Right renal pelvis (tissue), 4 donors: ENCODE results near the gene CLDN5. TPM values are rescaled to one million over a fixed set of nuclear protein-coding genes. Genes with fewer than 3 reads are reported as not detected.

Source experiments
- DNase-seq, 4 donors: peaks; one replicate each; pipeline ENCODE4 v3.0.0-alpha.2; 2013; ENCODE audit warnings: low read depth in 4 of 4, low spot score in 3 of 4, missing footprints in 1 of 4
- polyA plus RNA-seq, 4 donors: library from polyadenylated mRNA; unstranded; fragments of 120-200 nt; gene quantifications; one replicate each; pipeline ENCODE4 v1.2.1, GENCODE V29; 2013; ENCODE audit not compliant: insufficient read length in 4 of 4

Gene CLDN5
- polyA plus RNA-seq, 4 donors = 24.1 to 51.9 (median 26.2) TPM

GRCh38 chr22:19488884-19489843 lies 35.0 kb downstream of the CLDN5 start:
- no peak for DNase-seq

- no peak for DNase-seq
These were observed 35.9 kb downstream of the CLDN5 start for GRCh38 chr22:19488285-19488684.

DNA sequence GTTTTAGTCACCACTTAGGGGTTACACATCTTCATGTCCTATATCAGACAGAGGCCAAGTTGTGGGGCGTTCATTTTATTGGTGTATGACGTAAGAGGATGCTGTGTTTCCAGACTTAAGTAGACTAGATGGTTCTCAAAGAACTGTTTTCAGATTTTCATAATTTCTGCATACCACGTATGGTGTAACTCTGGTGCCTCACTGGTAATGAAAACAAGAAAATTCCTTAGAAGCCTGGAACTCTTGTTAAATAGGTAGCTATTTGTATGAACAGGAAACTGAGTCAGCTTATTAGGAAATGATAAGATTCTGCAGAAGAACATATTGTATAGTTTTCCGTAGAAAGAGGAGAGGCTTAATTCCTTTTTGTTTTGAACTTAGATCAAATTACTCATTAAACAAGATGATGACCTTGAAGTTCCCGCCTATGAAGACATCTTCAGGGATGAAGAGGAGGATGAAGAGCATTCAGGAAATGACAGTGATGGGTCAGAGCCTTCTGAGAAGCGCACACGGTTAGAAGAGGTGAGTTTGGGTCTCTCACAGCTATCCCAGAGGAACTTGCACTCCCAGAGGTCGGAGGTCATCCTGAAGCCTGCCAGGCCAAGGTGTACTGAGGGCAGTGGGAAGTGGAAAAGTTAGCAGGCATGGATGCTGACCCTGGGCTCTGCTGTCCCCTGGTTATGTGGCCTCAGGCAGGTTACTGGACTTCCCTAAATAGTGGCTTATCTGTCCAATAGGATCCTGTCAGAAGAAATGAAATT lies 40.5 kb downstream of the CLDN5 start:
- DNase-seq = no peak

- no peak for DNase-seq
These were observed 41.9 kb downstream of the CLDN5 start for GRCh38 chr22:19482297-19482696.

DNA sequence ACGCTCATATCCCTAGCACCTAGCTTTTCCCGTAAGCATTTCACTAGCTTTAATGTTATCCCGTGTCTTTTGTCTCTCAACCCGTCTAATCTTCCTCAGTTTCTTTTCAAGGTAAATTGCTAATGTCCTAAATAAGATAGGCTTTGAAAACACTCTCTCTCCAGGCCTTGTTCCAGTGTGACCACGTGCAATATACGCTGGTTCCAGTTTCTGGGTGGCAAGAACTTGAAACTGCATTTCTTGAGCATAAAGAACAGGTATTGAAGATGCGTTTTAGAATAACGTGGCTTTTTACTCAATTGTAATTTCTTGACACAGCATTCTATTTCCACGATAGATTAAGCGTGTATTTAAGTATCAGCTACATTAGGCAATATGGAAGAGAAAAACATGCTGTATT lies 43.4 kb downstream of the CLDN5 start:
- no peak for DNase-seq

- DNase-seq = no peak
These were observed 44.0 kb downstream of the CLDN5 start for GRCh38 chr22:19480173-19480568.

DNA sequence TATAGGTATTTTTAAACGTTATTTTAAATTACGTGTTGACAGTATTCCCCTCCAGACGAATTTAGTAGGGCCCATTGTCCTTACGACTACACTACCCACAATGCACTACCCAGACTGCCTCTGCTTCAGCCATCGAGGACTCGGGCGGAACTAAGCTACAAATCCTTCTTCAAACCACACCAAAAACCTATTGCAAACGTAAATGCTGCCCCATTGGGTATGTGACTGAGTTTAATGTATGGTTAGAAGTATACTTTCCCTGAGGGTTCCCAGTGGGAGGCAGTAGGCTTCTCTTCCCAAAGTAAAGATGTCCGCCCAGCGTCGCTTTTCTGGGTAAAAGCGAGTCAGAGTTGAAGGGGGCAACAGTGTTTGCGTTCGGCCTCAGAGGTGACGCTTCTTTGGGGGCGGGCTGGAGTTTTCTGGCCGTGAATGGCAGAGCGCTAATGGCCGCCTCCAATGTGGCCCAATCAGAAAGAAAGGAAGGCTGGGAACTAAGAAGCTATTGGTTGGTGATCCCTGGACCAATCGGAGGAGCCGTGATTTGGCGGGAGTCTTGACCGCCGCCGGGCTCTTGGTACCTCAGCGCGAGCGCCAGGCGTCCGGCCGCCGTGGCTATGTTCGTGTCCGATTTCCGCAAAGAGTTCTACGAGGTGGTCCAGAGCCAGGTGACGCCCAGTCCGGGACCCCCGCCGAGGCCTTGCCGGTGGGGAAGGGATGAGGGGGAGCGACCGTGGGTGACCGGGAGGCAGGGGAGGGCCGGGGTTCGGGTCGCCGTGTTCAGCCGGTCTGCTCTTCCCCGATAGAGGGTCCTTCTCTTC lies 44.6 kb downstream of the CLDN5 start, which contains the start of gene CDC45:
Gene CDC45 (plus strand): TSS at position 566 of the 818 bp plus-strand sequence. CDS start 49 bp downstream, at position 615.
- peak; percentile 96 to 98 (median 98) for DNase-seq

DNA sequence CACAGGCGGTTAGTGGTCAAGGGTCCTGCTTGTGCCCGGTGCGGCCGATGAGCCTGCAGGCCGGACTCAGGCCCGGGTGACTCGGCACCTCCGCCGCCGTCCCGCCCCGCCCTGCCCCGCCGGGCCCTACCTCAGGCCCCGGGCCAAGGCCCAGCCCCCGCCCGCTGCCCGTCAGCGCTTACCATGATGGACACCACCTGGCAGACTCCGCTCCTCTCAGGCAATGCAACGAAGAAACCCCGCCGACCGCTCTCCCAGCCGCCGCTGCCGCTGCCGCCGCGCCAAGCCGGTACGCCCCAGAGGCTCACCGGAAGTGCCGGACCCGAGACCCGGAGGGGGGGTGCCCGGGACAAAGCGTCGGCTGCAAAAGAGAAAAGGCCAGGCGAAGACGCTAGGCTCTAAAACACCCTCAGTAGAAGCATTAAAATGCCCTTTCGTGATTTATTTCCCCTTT lies 45.3 kb downstream of the CLDN5 start, which contains the start of gene UFD1:
Gene UFD1 (minus strand): TSS at position 293 of the 454 bp plus-strand sequence. CDS start 108 bp downstream, at position 185.
- peak in 1 of 4 donors; percentile 63 for DNase-seq

- no peak for DNase-seq
These were observed 45.9 kb downstream of the CLDN5 start for GRCh38 chr22:19478045-19478900.

GRCh38 chr22:19477321-19478044 lies 46.7 kb downstream of the CLDN5 start:
- DNase-seq = no peak

GRCh38 chr22:19476023-19476422 lies 48.2 kb downstream of the CLDN5 start:
- no peak for DNase-seq

GRCh38 chr22:19473578-19473977 lies 50.6 kb downstream of the CLDN5 start:
- DNase-seq = no peak

Other genes with a start within 250 kb of the CLDN5 start
- 1 to 10 TPM; 3.3 to 5.9 (median 4.8) TPM for gene CLTCL1, start 232.7 kb downstream of the CLDN5 start, polyA plus RNA-seq
- gene HIRA, start 92.7 kb downstream of the CLDN5 start, polyA plus RNA-seq = 10 to 100 TPM; 33.5 to 37.0 (median 35.3) TPM
- gene MRPL40, start 91.9 kb downstream of the CLDN5 start, polyA plus RNA-seq = 10 to 100 TPM; 43.8 to 47.2 (median 46.2) TPM
- 10 to 100 TPM; 42.9 to 47.0 (median 44.3) TPM for gene C22orf39, start 76.7 kb downstream of the CLDN5 start, polyA plus RNA-seq
- 10 to 100 TPM; 65.1 to 69.1 (median 67.0) TPM for gene UFD1, start 45.2 kb downstream of the CLDN5 start, polyA plus RNA-seq
- gene CDC45, start 44.5 kb downstream of the CLDN5 start, polyA plus RNA-seq = 10 to 100 TPM; 14.7 to 21.1 (median 17.4) TPM
- gene SEPTIN5, start 190.1 kb upstream of the CLDN5 start, polyA plus RNA-seq = 10 to 100 TPM; 33.6 to 37.5 (median 34.6) TPM
- 1 to 10 TPM; 4.1 to 5.9 (median 4.7) TPM for gene GP1BB, start 199.1 kb upstream of the CLDN5 start, polyA plus RNA-seq
- under 1 TPM; 0.19 to 0.79 (median 0.30) TPM for gene TBX1, start 236.4 kb upstream of the CLDN5 start, polyA plus RNA-seq